ENCODE data around the gene PDRG1. TPM values are rescaled to one million over a fixed set of nuclear protein-coding genes. Genes with fewer than 3 reads are reported as not detected.

Gene PDRG1
- total RNA-seq = 12.6 and 14.6 TPM in 2 replicates
- 13.1 and 17.0 TPM in 2 replicates for polyA plus RNA-seq
- 19.2 and 19.9 TPM in 2 replicates for polyA plus RNA-seq (2011; cell fraction: cytosol; rRNA removed)
- 10.2 and 11.5 TPM in 2 replicates for polyA plus RNA-seq (2011; cell fraction: nucleus; rRNA removed)
- 14.1 and 16.3 TPM in 2 replicates for polyA plus RNA-seq (2012)
- 2.4 and 4.5 TPM in 2 replicates for polyA minus RNA-seq
- polyA minus RNA-seq (2011; cell fraction: cytosol; rRNA and poly(A)+ RNA removed) = 6.5 TPM
- 3.0 and 3.4 TPM in 2 replicates for polyA minus RNA-seq (2011; cell fraction: nucleus; rRNA and poly(A)+ RNA removed)
- Bru-seq, nascent RNA = percentile 74 among the genes with signal in this experiment
- percentile 69 among the genes with signal in this experiment for BruChase-seq, experiment 1, labeled RNA remaining after a 6-hour chase
- BruChase-seq, experiment 2, labeled RNA remaining after a 2-hour chase = percentile 75 among the genes with signal in this experiment
- long read RNA-seq, transcript PDRG1-201 (5 exons, 1,998 nt) = major isoform, 55 of 61 reads
- long read RNA-seq, partial matches to known transcripts = 1 of 61 reads
- long read RNA-seq, other reads (novel, unspliced or antisense) = 5 of 61 reads

DNA sequence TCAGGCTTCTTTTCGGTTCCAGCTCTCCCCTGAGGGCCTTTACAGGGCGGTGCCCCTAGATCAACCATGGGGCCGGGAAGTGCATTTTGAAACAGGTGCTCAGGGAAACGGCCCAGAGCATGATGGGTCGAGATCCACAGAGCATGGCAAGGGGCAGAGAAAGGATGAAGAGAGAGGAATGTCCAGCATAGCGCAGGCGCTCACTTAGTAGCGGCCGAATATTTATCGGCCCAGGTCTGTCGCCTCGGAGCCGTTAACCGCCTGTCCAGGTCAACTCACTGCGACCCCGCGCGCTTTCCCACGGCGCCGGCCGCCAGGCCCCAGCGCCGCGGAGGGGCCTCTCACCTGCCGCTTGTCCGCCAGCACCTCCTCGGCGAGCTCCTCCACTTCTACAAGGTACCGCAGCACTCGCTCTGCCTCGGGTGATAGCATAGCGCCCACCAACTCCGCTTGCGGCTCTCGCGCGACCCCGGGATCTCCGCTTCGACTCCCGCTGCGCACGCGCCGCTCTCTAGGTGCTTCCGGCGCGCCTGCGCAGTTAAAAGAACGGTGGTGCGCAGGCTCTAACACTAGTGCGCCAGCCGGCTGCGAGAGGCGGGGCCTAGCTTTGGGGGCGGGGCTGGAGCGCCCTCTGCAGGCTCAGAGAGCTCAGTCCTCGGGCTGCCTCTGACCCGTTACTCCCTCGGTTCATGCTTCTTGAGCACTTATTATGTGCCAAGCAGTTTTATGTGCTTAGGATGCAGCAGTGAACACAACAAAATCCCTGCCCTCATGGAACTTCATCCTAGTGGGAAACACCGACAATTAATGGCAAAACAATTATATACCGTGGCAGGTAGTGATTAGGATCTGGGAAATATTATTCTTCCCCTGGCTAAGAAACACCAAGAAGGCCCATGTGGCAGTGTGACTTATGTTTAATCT, at the start of gene PDRG1:
PDRG1 (minus strand) TSS at position 517 of the 924 bp plus-strand sequence; CDS start at position 432, 85 bp downstream.
- H3K27me3 ChIP-seq (ENCODE audit: control insufficient read depth in 2 of 2, insufficient read depth in 2 of 2, low read length in 2 of 2) = peaks cover 0 to 3% of the 10 kb centered on the region in 2 experiments
- H2AFZ ChIP-seq (ENCODE audit: low read depth, low read length) = peak within 1 kb of the TSS; percentile 98
- no peaks in the 10 kb centered on the region for H3K9me1 ChIP-seq (replicated peaks; ENCODE audit: control insufficient read depth, extremely low read depth, insufficient read depth, low read length)
- intact Hi-C loops (cut with micrococcal nuclease) = loop anchor here (1.0 to 5.0 kb wide), 5 partner anchors 56 to 128 kb away; no protein-coding TSS in a partner anchor
- TF ChIP-seq, protein P1, sequence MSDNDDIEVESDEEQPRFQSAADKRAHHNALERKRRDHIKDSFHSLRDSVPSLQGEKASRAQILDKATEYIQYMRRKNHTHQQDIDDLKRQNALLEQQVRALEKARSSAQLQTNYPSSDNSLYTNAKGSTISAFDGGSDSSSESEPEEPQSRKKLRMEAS (IDR thresholded peaks at IDR 0.05; ENCODE audit: insufficient read depth, insufficient read length) = no peak
- TF ChIP-seq EZH2 (IDR thresholded peaks at IDR 0.05; ENCODE audit: borderline replicate concordance, low read depth, low read length, severe bottlenecking) = no peak
- no peak for TF ChIP-seq JUN (IDR thresholded peaks at IDR 0.05; ENCODE audit: borderline replicate concordance, insufficient read depth, insufficient read length, low read depth)
- TF ChIP-seq, protein P2, sequence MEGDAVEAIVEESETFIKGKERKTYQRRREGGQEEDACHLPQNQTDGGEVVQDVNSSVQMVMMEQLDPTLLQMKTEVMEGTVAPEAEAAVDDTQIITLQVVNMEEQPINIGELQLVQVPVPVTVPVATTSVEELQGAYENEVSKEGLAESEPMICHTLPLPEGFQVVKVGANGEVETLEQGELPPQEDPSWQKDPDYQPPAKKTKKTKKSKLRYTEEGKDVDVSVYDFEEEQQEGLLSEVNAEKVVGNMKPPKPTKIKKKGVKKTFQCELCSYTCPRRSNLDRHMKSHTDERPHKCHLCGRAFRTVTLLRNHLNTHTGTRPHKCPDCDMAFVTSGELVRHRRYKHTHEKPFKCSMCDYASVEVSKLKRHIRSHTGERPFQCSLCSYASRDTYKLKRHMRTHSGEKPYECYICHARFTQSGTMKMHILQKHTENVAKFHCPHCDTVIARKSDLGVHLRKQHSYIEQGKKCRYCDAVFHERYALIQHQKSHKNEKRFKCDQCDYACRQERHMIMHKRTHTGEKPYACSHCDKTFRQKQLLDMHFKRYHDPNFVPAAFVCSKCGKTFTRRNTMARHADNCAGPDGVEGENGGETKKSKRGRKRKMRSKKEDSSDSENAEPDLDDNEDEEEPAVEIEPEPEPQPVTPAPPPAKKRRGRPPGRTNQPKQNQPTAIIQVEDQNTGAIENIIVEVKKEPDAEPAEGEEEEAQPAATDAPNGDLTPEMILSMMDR (IDR thresholded peaks at IDR 0.05; ENCODE audit: extremely low read depth in 1 of 2, insufficient read depth in 1 of 2, low read depth in 1 of 2, low read length in 2 of 2) = peak; percentile 97 to 98
- TF ChIP-seq FOS (IDR thresholded peaks at IDR 0.05; ENCODE audit: borderline replicate concordance, insufficient read depth, low read length) = no peak
- TF ChIP-seq POLR2AphosphoS5 (IDR thresholded peaks at IDR 0.05; ENCODE audit: insufficient read depth, low read depth, low read length) = peak; percentile 83
- no peak for TF ChIP-seq MYC (IDR thresholded peaks at IDR 0.05; ENCODE audit: low read depth, low read length)
- TF ChIP-seq POLR2A (IDR thresholded peaks at IDR 0.05; ENCODE audit: low read depth, low read length) = peak; percentile 84
- no peak for TF ChIP-seq GATA2 (IDR thresholded peaks at IDR 0.05; ENCODE audit: insufficient read depth, insufficient read length, low read depth, low read length)
- H3K9ac ChIP-seq (replicated peaks; ENCODE audit: extremely low read depth, insufficient read depth, low read length) = peak within 1 kb of the TSS; percentile 99
- FAIRE-seq (peak; percentile 92), DNase-seq (ENCODE audit: low read depth, low spot score) (peak; percentile 98)
- H3K36me3 ChIP-seq (ENCODE audit: control insufficient read depth in 2 of 2, extremely low read depth in 1 of 2, insufficient read depth in 2 of 2, low read length in 2 of 2) = peaks cover 16 to 17% of the 10 kb centered on the region in 2 experiments
- H3K4me1 ChIP-seq (ENCODE audit: control insufficient read depth, extremely low read depth, insufficient read depth, low read length) = peaks cover 7% of the 10 kb centered on the region
- peaks cover 32% of the 10 kb centered on the region for H3K79me2 ChIP-seq (ENCODE audit: control insufficient read depth, insufficient read depth, low read length)
- CTCF ChIA-PET = interaction anchor here (0.6 to 2.7 kb wide), 39 partner anchors 9 to 135 kb away, joined by 3 to 64 read pairs (median 5); partner anchors contain the start of genes FOXS1 and XKR7
- dilution Hi-C loops (cut with MboI; ENCODE audit: extremely low pct_ligation_motif_present, low sequenced_read_pairs) = no loop called here
- peak within 1 kb of the TSS; percentile 97 to 99 (median 97) for H3K4me3 ChIP-seq (replicated peaks in 1 of 3; ENCODE audit: insufficient read depth in 1 of 3, low read depth in 1 of 3, low read length in 3 of 3)
- H3K4me2 ChIP-seq (ENCODE audit: insufficient read depth, low read length) = peak within 1 kb of the TSS; percentile 94
- POLR2A ChIA-PET = interaction anchor here (0.6 to 1.3 kb wide), 3 partner anchors 11 to 139 kb away, joined by 3 to 5 read pairs (median 4); no protein-coding TSS in a partner anchor
- peak within 1 kb of the TSS; percentile 85 for H3K27ac ChIP-seq (ENCODE audit: insufficient read depth, low read depth, low read length)
- H4K20me1 ChIP-seq (replicated peaks; ENCODE audit: control insufficient read depth, extremely low read depth, insufficient read depth, low read length) = no peaks in the 10 kb centered on the region
- TSS peak; percentile 43 for BruUV-seq (replicated peaks)
- no peaks in the 10 kb centered on the region for H3K9me3 ChIP-seq (replicated peaks; ENCODE audit: control insufficient read depth, insufficient read depth, low read length)
